Measurements from ENCODE around the gene JAZF1. TPM values are rescaled to one million over a fixed set of nuclear protein-coding genes. Genes with fewer than 3 reads are reported as not detected.

Gene JAZF1
- total and polyA plus RNA-seq, 12 donors, result 6.9 to 42.3 (median 30.0) TPM

DNA sequence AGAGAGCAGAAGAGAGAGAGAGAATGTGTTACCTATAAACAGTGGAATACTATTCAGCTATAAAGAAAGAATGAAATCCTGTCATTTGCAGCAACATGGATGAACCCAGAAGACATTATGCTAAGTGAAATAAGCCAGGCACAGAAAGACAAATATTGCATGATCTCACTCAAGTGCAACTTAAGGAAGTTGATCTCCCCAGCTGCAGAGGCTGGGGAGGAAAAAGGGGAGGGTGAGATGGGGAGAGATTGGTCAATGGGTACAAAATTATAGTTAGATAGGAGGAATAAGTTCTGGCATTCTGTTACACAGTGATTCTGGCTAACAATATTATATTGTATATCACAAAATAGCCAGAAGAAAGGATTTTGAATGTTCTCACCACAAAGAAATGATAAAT, 11.2 kb upstream of the JAZF1 start:
- TF ChIP-seq, protein P1, sequence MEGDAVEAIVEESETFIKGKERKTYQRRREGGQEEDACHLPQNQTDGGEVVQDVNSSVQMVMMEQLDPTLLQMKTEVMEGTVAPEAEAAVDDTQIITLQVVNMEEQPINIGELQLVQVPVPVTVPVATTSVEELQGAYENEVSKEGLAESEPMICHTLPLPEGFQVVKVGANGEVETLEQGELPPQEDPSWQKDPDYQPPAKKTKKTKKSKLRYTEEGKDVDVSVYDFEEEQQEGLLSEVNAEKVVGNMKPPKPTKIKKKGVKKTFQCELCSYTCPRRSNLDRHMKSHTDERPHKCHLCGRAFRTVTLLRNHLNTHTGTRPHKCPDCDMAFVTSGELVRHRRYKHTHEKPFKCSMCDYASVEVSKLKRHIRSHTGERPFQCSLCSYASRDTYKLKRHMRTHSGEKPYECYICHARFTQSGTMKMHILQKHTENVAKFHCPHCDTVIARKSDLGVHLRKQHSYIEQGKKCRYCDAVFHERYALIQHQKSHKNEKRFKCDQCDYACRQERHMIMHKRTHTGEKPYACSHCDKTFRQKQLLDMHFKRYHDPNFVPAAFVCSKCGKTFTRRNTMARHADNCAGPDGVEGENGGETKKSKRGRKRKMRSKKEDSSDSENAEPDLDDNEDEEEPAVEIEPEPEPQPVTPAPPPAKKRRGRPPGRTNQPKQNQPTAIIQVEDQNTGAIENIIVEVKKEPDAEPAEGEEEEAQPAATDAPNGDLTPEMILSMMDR (IDR thresholded peaks at IDR 0.05), result no peak
- Histone ChIP-seq H3K36me3 (no peaks in the 10 kb centered on the region), H3K27me3 (no peaks in the 10 kb centered on the region), H3K9me3 (no peaks in the 10 kb centered on the region), H3K4me1 (peaks cover 0 to 17% (median 0%) of the 10 kb centered on the region in 9 donors), H3K27ac (no peak overlapping the region), H3K4me3 (no peak overlapping the region)
- ATAC-seq (no peak), DNase-seq (no peak)
- intact Hi-C loops (cut with DNase I), result loop anchor here in 1 of 10 donors (10.0 kb wide), 1 partner anchor 73 kb away; no protein-coding TSS in a partner anchor

DNA sequence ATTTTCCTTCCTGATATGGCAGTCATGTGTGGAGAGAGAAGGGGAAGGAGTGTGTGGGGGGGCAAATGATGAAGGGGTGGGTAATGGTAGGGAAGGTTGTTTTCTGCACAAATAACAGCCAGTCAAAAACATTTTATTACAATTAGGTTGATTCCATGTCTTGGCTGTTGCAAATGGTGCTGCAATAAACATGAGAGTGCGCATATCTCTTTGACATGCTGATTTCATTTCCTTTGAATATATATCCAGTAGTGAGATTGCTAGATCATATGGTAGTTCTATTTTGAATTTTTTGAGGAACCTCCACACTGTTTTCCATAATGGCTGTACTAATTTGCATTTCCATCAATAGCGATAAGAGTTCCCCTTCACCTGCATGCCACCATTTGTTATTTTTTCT, 10.6 kb upstream of the JAZF1 start:
- DNase-seq (no peak), ATAC-seq (no peak)
- Histone ChIP-seq H3K27me3 (no peaks in the 10 kb centered on the region), H3K27ac (no peak overlapping the region), H3K4me1 (peaks cover 0 to 17% (median 0%) of the 10 kb centered on the region in 9 donors), H3K4me3 (no peak overlapping the region), H3K36me3 (no peaks in the 10 kb centered on the region), H3K9me3 (no peaks in the 10 kb centered on the region)
- intact Hi-C loops (cut with DNase I), result loop anchor here in 1 of 10 donors (10.0 kb wide), 1 partner anchor 74 kb away; no protein-coding TSS in a partner anchor
- WGBS, 2 donors, result 96 to 97% methylated on average over 2 of the region's 2 CpGs
- TF ChIP-seq, protein P1 (IDR thresholded peaks at IDR 0.05), result no peak

DNA sequence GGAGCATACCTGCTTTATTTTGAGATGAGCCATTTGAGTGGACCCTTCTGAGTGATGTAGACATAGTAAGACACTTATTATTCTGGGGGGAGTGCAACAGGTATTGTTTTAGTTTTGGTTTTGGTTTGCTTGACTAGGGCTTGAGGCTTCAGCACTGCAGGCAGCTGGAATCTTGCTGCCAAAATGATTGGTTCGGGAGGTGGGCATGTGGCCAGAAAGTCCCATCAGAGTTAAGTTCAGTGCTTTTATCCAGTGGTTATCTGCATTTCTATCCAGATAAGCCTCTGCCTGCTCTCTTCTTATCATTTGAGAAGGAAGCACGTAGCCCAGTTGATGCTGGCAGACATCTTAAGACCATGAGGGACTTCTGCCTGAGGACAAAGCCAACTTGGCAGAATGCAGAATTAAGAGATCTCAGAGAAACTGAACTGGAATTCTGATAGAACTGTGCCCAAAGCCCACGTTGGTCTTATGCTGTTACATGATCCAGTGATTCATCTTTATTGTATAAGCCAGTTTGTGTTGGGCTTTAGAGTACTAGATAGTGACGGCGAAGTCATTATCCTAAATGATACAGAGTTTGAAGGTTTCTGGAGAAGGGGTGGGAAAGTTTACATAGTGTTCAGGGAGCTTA, 9.6 kb upstream of the JAZF1 start:
- intact Hi-C loops (cut with DNase I), result loop anchor here in 1 of 10 donors (10.0 kb wide), 1 partner anchor 75 kb away; no protein-coding TSS in a partner anchor

DNA sequence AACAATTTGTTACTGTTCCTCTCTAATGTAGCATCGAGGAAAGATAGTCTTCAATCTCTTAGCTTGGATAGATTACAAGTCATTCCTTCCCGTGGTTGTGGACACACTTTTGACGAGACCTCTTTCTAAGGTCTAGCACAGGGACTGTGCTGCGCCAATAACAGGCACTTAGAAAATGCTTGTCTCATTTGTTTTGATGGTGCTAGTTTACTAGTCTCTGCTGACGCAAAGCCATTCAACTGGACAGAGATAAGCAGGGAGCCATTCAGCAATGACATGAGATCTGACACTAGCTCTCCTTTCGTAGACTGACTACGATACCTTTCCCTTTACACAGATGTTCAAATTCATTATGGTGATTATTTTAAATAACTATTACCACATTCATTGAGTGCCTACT, 6.4 kb upstream of the JAZF1 start:
- Histone ChIP-seq H3K9me3 (no peaks in the 10 kb centered on the region), H3K27ac (no peak overlapping the region), H3K27me3 (no peaks in the 10 kb centered on the region), H3K36me3 (no peaks in the 10 kb centered on the region), H3K4me3 (no peak overlapping the region), H3K4me1 (peaks cover 0 to 14% (median 3%) of the 10 kb centered on the region in 9 donors)
- ATAC-seq (peak in 1 of 8 donors; percentile 9), DNase-seq (no peak)
- intact Hi-C loops (cut with DNase I), result loop anchor here in 2 of 10 donors (10.0 kb wide), 1 partner anchor 88 kb away; no protein-coding TSS in a partner anchor
- TF ChIP-seq, protein P1 (IDR thresholded peaks at IDR 0.05), result no peak
- 91 to 92% methylated on average over 7 of the region's 7 CpGs for WGBS, 2 donors

More for the DNA sequence above, 9.6 kb upstream of the JAZF1 start:
- Histone ChIP-seq H3K27ac (no peak overlapping the region), H3K9me3 (no peaks in the 10 kb centered on the region), H3K36me3 (no peaks in the 10 kb centered on the region), H3K4me3 (no peak overlapping the region), H3K4me1 (peaks cover 0 to 17% (median 0%) of the 10 kb centered on the region in 9 donors), H3K27me3 (no peaks in the 10 kb centered on the region)
- TF ChIP-seq, protein P1 (IDR thresholded peaks at IDR 0.05), result no peak
- WGBS, 2 donors, result 50 to 51% methylated on average over 5 of the region's 5 CpGs
- ATAC-seq, result no peak
- no peak for DNase-seq
